Measurements from ENCODE around the gene PTMS. TPM values are rescaled to one million over a fixed set of nuclear protein-coding genes. Genes with fewer than 3 reads are reported as not detected.

PTMS gene
- total and polyA plus RNA-seq, 2 donors (not counting 3 experiments of a cell fraction or from before 2014, with no cell fraction given), result 555 to 661 TPM

GRCh38 chr12:6748761-6749160 lies 17.4 kb upstream of the PTMS start:
- Histone ChIP-seq H3K4me2 (ENCODE audit: insufficient read depth, low read length) (no peak overlapping the region), H2AFZ (ENCODE audit: low read depth, low read length) (no peak overlapping the region), H3K36me3 (ENCODE audit: control insufficient read depth in 2 of 2, extremely low read depth in 1 of 2, insufficient read depth in 2 of 2, low read length in 2 of 2) (peaks cover 21 to 41% of the 10 kb centered on the region in 2 experiments), H3K9ac (replicated peaks; ENCODE audit: extremely low read depth, insufficient read depth, low read length) (no peak overlapping the region), H3K4me1 (ENCODE audit: control insufficient read depth, extremely low read depth, insufficient read depth, low read length) (peaks cover 9% of the 10 kb centered on the region), H3K9me3 (replicated peaks; ENCODE audit: control insufficient read depth, insufficient read depth, low read length) (no peaks in the 10 kb centered on the region), H3K4me3 (replicated peaks in 1 of 3; ENCODE audit: insufficient read depth in 1 of 3, low read depth in 1 of 3, low read length in 3 of 3) (no peak overlapping the region), H3K9me1 (replicated peaks; ENCODE audit: control insufficient read depth, extremely low read depth, insufficient read depth, low read length) (no peaks in the 10 kb centered on the region), H3K79me2 (ENCODE audit: control insufficient read depth, insufficient read depth, low read length) (peaks cover 16% of the 10 kb centered on the region), H3K27ac (ENCODE audit: insufficient read depth, low read depth, low read length) (no peak overlapping the region), H3K27me3 (ENCODE audit: control insufficient read depth in 2 of 2, insufficient read depth in 2 of 2, low read length in 2 of 2) (no peaks in the 10 kb centered on the region), H4K20me1 (replicated peaks; ENCODE audit: control insufficient read depth, extremely low read depth, insufficient read depth, low read length) (no peaks in the 10 kb centered on the region)
- BruUV-seq (replicated peaks), result no TSS peak
- DNase-seq (ENCODE audit: low read depth, low spot score) (no peak), FAIRE-seq (no peak)
- TF ChIP-seq MAX (IDR thresholded peaks at IDR 0.05; ENCODE audit: insufficient read depth, insufficient read length) (no peak), JUN (IDR thresholded peaks at IDR 0.05; ENCODE audit: borderline replicate concordance, insufficient read depth, insufficient read length, low read depth) (no peak), GATA2 (IDR thresholded peaks at IDR 0.05; ENCODE audit: insufficient read depth, insufficient read length, low read depth, low read length) (no peak), EZH2 (IDR thresholded peaks at IDR 0.05; ENCODE audit: borderline replicate concordance, low read depth, low read length, severe bottlenecking) (no peak), MYC (IDR thresholded peaks at IDR 0.05; ENCODE audit: low read depth, low read length) (no peak), FOS (IDR thresholded peaks at IDR 0.05; ENCODE audit: borderline replicate concordance, insufficient read depth, low read length) (no peak), CTCF (IDR thresholded peaks at IDR 0.05; ENCODE audit: extremely low read depth in 1 of 2, insufficient read depth in 1 of 2, low read depth in 1 of 2, low read length in 2 of 2) (no peak), POLR2A (IDR thresholded peaks at IDR 0.05; ENCODE audit: low read depth, low read length) (no peak), POLR2AphosphoS5 (IDR thresholded peaks at IDR 0.05; ENCODE audit: insufficient read depth, low read depth, low read length) (no peak)
- dilution Hi-C loops (cut with MboI; ENCODE audit: extremely low pct_ligation_motif_present, low sequenced_read_pairs), result no loop called here
- intact Hi-C loops (cut with micrococcal nuclease), result no loop called here
- ChIA-PET CTCF (no interaction called here), POLR2A (no interaction called here)
